HG03039 (cell line): ENCODE data around the gene SSBP3.

ENCODE experiments used
- ATAC-seq: cut with Tn5 transposase; IDR thresholded peaks from one replicate; pipeline ENCODE4 v1.9.1; 2021; ENCODE audit warnings: mild to moderate bottlenecking, moderate library complexity; ENCODE audit not compliant: unreplicated experiment

The SSBP3 gene

DNA sequence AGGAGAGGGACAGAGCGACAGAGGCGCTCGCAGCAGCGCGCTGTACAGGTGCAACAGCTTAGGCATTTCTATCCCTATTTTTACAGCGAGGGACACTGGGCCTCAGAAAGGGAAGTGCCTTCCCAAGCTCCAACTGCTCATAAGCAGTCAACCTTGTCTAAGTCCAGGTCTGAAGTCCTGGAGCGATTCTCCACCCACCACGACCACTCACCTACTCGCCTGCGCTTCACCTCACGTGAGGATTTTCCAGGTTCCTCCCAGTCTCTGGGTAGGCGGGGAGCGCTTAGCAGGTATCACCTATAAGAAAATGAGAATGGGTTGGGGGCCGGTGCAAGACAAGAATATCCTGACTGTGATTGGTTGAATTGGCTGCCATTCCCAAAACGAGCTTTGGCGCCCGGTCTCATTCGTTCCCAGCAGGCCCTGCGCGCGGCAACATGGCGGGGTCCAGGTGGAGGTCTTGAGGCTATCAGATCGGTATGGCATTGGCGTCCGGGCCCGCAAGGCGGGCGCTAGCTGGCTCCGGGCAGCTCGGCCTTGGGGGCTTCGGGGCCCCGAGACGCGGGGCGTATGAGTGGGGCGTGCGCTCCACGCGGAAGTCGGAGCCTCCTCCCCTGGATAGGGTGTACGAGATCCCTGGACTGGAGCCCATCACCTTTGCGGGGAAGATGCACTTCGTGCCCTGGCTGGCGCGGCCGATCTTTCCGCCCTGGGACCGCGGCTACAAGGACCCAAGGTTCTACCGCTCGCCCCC lies 206.3 kb downstream of the SSBP3 start, which contains the start of the genes CYB5RL and MRPL37:
Gene CYB5RL, minus strand, starts transcription at position 266 of the 754 bp plus-strand sequence. CDS start 4,414 bp downstream, outside the sequence.
Gene MRPL37, plus strand, starts transcription at position 403 of the 754 bp plus-strand sequence. Its CDS starts 77 bp downstream, at position 480.
- peak; percentile 93 for ATAC-seq

DNA sequence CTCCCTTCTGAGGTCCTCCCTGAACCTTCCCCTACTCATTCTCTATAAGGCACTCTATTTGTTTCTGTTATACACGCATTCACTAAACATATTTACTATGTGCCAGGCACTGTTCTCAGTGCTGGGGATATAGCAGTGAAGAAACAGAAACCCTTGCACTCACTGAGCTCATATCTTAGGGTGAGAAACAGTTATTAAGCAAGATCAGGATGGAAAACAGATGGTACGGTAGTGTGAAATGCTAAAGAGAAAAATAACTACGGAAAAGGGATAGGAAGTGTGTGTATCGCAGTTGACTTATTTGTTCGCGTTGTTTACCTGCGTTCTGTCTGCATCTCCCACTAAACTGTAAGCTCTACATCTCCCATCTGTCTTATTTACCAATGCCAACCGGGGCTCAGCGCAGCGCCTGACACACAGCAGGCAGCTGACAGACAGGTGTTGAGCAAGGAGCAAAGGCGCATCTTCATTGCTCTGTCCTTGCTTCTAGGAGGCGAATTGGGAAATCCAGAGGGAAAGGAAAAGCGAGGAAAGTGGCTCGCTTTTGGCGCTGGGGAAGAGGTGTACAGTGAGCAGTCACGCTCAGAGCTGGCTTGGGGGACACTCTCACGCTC lies 206.9 kb downstream of the SSBP3 start:
- no peak for ATAC-seq

DNA sequence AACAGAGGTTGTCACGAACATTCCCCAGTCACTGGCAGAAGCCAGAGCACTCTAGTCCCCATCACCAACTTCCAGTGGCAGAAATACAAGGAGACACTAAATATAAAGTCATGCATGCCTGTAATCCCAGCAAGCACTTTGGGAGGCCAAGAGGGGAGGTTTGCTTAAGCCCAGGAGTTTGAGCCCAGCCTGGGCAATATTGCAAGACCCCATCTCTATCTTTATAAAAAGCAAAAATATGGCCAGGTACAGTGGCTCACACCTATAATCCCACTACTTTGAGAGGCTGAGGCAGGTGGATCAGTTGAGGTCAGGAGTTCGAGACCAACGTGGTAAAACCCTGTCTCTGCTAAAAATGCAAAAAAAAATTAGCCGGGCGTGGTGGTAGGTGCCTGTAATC lies 212.7 kb downstream of the SSBP3 start:
- no peak for ATAC-seq

DNA sequence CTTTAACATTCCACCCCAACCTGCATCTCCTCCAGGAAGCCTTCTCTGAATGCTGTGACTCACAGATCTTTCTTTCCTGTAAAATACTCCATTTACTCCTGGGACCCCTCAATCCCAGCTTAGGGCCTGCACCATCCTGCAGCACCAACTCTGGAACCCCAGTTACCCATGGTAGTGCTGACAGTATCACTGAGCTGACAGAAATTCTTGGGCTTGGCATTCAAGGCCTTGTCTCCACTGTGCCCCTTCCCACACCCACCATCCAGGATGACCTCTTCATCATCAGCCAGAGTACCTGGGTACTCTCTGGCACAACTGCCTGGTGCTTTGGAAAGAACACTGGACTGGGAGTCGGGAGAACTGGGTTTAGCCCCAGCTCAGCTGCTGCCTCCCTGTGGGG lies 214.7 kb downstream of the SSBP3 start:
- ATAC-seq, result no peak

DNA sequence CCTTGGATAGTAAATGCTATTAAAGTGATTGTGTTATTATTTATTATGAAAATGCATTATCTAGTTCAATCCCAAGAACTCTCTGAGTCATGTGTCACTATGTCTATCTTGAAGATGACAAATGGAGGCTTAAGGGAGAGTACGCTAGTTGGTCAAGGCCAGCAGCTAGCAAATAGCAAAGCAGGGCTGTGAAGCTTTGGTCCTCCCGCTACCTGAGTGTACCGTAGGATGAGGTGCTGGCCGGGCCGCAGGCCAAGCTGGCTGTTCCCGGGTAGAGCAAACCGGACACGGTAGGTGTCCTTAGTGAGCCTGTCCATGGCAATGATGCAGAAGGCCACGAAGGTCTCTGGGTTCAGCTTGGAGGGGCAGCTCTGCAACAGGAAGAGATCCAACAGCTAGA lies 215.7 kb downstream of the SSBP3 start:
- ATAC-seq, result no peak

DNA sequence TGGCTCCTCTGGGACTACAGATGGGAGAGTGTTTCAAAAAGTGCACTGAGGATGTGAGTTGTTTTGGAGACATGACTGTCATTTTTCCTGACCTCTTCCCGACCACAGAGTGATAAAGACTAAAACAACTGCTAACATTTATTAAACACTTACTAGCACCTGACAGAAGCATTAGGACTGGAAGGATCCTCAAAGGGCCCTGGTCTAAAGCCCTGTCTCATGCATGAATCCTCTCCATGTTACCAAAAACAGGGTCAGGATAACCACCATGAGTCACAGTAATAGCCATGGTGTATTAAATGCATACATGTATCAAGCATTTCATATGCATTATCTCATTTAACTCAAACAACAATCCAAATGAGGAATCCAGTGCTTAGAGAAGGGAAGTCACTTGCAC lies 217.9 kb downstream of the SSBP3 start:
- no peak for ATAC-seq

DNA sequence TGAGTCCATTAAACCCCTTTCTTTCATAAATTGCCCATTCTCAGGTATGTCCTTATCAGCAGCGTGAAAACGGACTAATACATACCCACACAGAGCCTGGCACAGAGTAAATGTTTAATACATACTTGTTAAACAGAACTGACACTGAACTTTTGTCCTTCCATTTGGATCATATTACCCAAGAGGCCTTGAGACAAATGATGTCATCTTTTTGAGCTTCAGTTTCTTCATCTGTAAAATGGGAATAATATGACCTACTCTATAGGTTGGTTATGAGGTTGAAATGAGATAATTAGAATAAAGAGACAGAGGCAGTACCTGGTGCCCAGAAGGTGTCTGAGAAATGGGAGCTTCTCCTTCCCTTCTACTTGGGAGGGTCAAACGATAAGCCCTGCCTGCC lies 220.1 kb downstream of the SSBP3 start:
- no peak for ATAC-seq

DNA sequence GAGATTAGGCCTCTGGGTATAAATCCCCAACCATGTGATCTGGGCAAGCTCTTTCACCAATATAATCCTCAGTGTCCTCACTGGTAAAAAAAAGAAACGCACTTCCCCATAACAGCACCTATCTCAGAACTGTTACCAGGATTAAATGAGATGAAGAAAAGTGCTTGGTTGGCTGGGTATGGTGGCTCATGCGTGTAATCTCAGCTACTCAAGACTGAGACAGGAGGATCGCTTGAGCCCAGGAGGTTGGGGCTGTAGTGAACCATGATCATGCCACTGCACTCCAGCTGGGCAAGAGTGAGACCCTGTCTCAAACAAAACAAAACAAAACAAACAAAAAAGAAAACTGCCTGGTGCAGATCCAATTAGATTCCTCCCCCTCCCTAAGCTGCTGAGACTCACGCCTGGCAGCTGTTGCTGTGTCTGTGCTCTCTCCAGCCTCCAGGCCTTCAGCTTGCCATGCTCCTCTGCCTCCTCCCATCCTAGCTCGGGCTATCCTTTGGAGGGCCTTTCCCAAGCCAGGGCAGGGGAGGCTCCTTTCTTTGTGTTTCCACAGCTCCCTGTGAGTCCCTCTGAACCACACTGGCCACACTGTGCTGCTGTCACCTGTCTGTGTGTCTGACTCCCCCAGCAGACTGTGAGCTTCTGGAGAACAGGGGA lies 225.4 kb downstream of the SSBP3 start:
- no peak for ATAC-seq

DNA sequence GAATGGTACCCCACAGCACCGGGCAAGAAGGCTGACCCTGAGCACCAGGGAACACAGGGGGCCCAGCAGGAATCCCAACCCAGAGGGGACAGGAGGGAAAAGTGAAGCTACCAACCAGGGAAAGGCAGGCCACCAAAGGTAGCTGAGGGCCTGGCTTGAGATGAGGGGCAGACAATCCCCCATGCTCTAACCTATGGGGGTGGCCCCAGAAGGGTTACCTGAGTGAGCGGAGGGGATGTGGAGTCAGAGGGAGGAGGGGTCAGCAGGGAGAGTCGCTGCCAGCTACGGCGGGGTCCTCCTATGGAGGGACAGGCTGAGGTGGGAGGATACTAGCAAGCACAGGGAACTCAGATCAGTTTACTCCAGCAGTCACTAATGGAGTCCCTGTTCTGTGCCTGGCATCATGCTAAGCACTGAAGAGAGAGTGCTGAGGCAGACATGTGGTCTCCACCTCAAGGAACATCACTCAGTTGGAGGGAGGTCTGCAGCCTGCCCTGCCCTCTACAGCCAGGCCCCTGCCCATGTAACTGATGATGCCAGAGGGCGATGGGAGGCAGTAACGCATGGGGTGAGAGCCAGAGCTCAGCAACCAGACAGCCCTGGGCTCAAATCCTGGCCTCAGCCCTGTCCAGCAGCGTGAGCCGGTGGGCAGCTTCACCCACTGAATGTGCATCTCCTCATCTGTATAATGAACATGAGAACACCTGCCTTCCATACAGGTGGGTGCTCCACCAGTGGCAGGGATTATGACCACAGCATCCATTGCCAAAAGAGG lies 227.7 kb downstream of the SSBP3 start:
- no peak for ATAC-seq

DNA sequence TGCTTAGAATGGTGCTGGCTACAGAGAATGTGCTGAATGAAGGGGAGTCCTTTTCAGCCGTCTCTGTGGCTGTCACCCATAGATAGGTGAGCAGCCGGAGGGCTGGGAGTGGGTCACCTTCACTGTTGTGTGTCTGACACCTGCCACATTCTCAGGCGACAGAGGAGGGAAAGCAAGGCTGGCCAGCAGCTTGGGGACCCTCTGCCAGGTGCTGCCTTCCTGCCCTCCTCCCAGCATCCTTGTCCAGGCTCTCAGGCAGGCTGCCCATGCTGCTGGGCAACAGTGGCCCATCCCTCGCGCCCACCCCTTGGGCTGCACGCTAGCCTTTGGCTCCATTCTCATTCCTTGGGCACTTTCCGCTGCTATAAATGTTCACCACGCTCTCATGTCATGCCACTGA lies 228.5 kb downstream of the SSBP3 start:
- ATAC-seq, result no peak

DNA sequence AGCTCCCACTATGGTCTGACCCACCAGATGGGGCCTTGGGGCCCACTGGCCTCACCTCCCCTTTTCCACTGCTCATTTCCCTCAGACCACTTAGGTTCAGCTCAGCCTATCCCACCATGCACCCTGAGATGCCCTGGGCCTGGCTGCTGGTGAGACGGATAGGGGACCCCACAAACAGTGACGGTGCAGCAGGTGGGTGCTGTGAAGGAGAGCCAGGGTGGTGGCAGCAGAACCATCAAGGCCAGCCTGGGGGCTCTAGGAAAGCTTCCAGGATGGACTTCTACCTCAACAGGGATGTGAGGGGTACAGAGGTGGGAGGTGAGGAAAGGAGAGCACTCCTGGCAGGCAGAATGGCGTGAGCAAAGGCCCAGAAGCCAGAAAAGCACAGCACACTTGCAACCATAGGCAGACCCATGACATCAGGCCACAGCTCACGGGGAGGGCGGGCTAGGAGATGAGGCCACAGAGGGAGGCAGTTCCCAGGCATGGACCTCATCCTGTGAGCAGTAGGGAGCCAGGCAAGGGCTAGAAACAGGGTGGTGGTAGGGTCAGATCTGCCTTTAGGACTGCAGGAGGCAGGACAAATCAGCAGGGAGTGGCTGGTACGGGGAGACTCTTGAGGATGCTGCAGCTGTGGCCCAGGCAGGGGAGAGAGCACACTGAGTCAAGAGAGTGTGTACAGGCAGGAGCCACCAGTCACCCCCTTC lies 229.4 kb downstream of the SSBP3 start:
- ATAC-seq, result no peak
